ENCODE data around the gene SPO11. TPM values are rescaled to one million over a fixed set of nuclear protein-coding genes. Genes with fewer than 3 reads are reported as not detected.

SPO11 gene
- total and polyA plus RNA-seq, 2 of the 4 experiments (the other 2 are of a cell fraction) = not detected

DNA sequence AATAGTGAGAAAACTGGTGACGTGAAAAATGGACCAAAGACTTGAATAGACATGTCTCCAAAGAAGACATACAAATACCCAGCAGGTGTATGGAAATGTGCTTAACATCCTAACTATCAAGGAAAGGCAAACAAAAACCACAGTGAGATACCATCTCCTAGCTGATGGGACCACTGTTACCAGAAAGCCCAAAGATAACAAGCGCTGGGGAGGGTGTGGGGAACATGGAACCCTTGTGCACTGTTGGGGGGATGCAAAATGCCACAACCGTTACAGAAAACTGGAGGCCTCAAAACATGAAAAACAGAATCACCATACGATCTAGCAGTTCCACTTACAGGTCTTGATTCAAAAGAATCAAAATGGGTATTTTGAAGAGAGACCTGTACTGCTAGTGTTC is 41.8 kb downstream of the SPO11 start:
- Histone ChIP-seq H4K91ac (ENCODE audit: insufficient read depth, low read depth, low read length) (no peak overlapping the region), H3K9ac (ENCODE audit: low read depth, low read length) (no peak overlapping the region), H4K8ac (ENCODE audit: low read depth in 2 of 2, low read length in 2 of 2) (no peak overlapping the region), H2BK5ac (ENCODE audit: low read depth, low read length, poor library complexity, severe bottlenecking) (no peak overlapping the region), H3K23ac (ENCODE audit: low read depth, low read length) (no peak overlapping the region), H2AK9ac (replicated peaks; ENCODE audit: low read depth, low read length, poor library complexity) (no peak overlapping the region), H3K4me3 (ENCODE audit: insufficient read depth, low read depth, low read length) (no peak overlapping the region), H4K20me1 (ENCODE audit: insufficient read depth, low read length) (no peaks in the 10 kb centered on the region), H2BK120ac (ENCODE audit: low read depth, low read length) (no peak overlapping the region), H3K79me1 (ENCODE audit: low read depth in 1 of 2, low read length in 2 of 2) (peaks cover 0 to under 1% of the 10 kb centered on the region in 2 experiments; a peak in 1 of 4 replicates), H4K5ac (ENCODE audit: low read depth, low read length) (no peak overlapping the region), H2AFZ (replicated peaks; ENCODE audit: low read length, poor library complexity) (no peak overlapping the region), H3K14ac (replicated peaks; ENCODE audit: low read depth, low read length) (no peak overlapping the region), H3K18ac (ENCODE audit: low read depth, low read length) (no peak overlapping the region), H3K4me1 (ENCODE audit: control insufficient read depth, insufficient read depth, low read length) (no peaks in the 10 kb centered on the region), H2BK20ac (ENCODE audit: low read depth, low read length) (no peak overlapping the region), H3K36me3 (ENCODE audit: control insufficient read depth, insufficient read depth, low read length) (peaks cover 77% of the 10 kb centered on the region), H3K56ac (ENCODE audit: extremely low read depth, insufficient read depth, low read length) (no peak overlapping the region), H2BK15ac (ENCODE audit: low read depth, low read length) (no peak overlapping the region), H3K9me1 (ENCODE audit: insufficient read depth, low read length) (no peaks in the 10 kb centered on the region), H3K4me2 (ENCODE audit: low read depth, low read length) (no peak overlapping the region), H2AK5ac (ENCODE audit: low read depth, low read length) (no peak overlapping the region), H3K27ac (ENCODE audit: insufficient read depth, low read length) (no peak overlapping the region), H3K27me3 (ENCODE audit: control insufficient read depth, insufficient read depth, low read length) (no peaks in the 10 kb centered on the region), H3K9me3 (ENCODE audit: control insufficient read depth, insufficient read depth, low read length) (no peaks in the 10 kb centered on the region), H3K4ac (ENCODE audit: low read depth, low read length) (no peak overlapping the region)
- ChIA-PET CTCF (no interaction called here), POLR2A (ENCODE audit: unreplicated experiment) (no interaction called here)
- intact Hi-C loops (cut with micrococcal nuclease) = no loop called here
- BruUV-seq (replicated peaks) = no TSS peak
- in situ Hi-C loops (cut with MboI; ENCODE audit: low sequenced_read_pairs) = loop anchor here (25.0 kb wide), 1 partner anchor 984 kb away; the partner anchor contains the start of genes AURKA and CSTF1
- WGBS, 2 experiments (ENCODE audit: extremely low coverage in 2 of 2, insufficient read length in 1 of 2) = no CpG with 5 or more reads among the region's 4 CpGs
- dilution Hi-C loops (cut with HindIII; ENCODE audit: low sequenced_read_pairs, unreplicated experiment) = no loop called here
- DNase-seq = no peak
- ATAC-seq (ENCODE audit: low read depth) = no peak
- TF ChIP-seq POLR2A (IDR thresholded peaks at IDR 0.05; ENCODE audit: low read depth, low read length) (no peak), CEBPB (IDR thresholded peaks at IDR 0.05; ENCODE audit: low read depth, low read length) (no peak), SMC3 (IDR thresholded peaks at IDR 0.05; ENCODE audit: low read depth, low read length) (no peak), MXI1 (IDR thresholded peaks at IDR 0.05; ENCODE audit: borderline replicate concordance, low read depth, low read length) (no peak), MAZ (IDR thresholded peaks at IDR 0.05; ENCODE audit: borderline replicate concordance, low read depth, low read length) (no peak), RCOR1 (IDR thresholded peaks at IDR 0.05; ENCODE audit: insufficient replicate concordance, low read length) (no peak), MAFK (IDR thresholded peaks at IDR 0.05; ENCODE audit: low read depth, low read length) (no peak)
- TF ChIP-seq, protein P1, sequence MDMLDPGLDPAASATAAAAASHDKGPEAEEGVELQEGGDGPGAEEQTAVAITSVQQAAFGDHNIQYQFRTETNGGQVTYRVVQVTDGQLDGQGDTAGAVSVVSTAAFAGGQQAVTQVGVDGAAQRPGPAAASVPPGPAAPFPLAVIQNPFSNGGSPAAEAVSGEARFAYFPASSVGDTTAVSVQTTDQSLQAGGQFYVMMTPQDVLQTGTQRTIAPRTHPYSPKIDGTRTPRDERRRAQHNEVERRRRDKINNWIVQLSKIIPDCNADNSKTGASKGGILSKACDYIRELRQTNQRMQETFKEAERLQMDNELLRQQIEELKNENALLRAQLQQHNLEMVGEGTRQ (IDR thresholded peaks at IDR 0.05; ENCODE audit: low read depth, low read length) = no peak

Data from IMR-90 (cell line).